Body of pancreas (tissue), 4 donors: Measurements from ENCODE around the gene CCDC148.

ENCODE experiments used
- POLR2A ChIP-seq, 3 donors: fragments of 450-650 bp; IDR thresholded peaks; one replicate each; pipeline ENCODE4 v1.6.1; 2016; ENCODE audit warnings: antibody characterized with exemption in 3 of 3, mild to moderate bottlenecking in 2 of 3
- TF ChIP-seq, protein P1 (sequence below), 7 experiments: fragments of 450-650 bp in 4 of 7; fragments of 200-600 bp in 3 of 7; sonication (generic) in 3 of 7; IDR thresholded peaks; one replicate each; pipeline ENCODE4 v1.5.1; 2016 to 2019; ENCODE audit warnings: antibody characterized with exemption in 7 of 7

DNA sequence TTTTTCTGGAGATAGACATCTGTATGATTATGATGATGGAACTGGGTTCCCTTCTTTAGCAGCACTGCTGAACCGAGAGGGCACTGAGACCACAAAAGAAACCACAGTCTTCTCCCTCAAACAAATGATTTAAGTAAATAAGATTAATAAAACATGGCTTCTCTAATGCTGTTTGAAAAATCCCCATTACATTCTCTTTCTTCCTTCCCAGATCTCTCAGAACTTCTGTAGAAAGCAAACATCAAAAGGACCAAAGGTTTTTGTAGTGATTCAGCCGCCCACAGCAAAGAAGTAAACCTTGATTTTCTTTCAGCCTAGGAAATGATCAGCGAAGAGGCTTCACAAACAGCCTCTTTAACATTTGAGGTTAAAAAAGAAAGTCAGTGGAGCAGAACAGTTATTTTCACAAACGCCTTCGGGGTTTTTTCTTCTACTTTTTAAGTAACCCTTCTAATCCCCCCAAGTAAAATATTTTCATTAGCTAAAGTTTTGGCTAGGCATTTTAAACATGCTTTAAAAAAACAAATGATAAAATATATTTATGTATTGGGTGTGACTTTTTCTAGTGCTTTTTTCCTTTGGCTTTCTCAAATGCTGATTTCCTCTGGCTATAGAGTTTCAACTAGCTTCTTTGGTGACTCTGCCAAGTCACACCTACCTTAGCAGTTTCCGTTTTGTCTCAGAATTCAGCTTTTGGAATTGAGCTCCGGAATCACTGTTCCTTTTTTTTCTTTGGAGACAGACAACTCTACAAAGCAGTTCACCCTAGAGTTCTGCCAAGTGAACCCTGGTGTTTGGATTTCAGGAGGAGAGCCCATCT is 265.3 kb downstream of the CCDC148 start:
- TF ChIP-seq, protein P1, sequence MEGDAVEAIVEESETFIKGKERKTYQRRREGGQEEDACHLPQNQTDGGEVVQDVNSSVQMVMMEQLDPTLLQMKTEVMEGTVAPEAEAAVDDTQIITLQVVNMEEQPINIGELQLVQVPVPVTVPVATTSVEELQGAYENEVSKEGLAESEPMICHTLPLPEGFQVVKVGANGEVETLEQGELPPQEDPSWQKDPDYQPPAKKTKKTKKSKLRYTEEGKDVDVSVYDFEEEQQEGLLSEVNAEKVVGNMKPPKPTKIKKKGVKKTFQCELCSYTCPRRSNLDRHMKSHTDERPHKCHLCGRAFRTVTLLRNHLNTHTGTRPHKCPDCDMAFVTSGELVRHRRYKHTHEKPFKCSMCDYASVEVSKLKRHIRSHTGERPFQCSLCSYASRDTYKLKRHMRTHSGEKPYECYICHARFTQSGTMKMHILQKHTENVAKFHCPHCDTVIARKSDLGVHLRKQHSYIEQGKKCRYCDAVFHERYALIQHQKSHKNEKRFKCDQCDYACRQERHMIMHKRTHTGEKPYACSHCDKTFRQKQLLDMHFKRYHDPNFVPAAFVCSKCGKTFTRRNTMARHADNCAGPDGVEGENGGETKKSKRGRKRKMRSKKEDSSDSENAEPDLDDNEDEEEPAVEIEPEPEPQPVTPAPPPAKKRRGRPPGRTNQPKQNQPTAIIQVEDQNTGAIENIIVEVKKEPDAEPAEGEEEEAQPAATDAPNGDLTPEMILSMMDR (IDR thresholded peaks at IDR 0.05) = no peak
- TF ChIP-seq POLR2A (IDR thresholded peaks at IDR 0.05) = no peak
